NCI-H345 treated with DMSO at 0.1 percent for 48 hours (cell line): ENCODE data around the gene CDKN2B-AS1.

Source experiments
- DNase-seq: peaks from one replicate; lab custom pipeline; 2025; ENCODE audit not compliant: unreplicated experiment; lab: John Stamatoyannopoulos, UW

The CDKN2B-AS1 gene

GRCh38 chr9:22117511-22118384 lies 123.2 kb downstream of the CDKN2B-AS1 start:
- no peak for DNase-seq

GRCh38 chr9:22118810-22119521 lies 124.4 kb downstream of the CDKN2B-AS1 start:
- DNase-seq, result no peak

GRCh38 chr9:22119522-22120158 lies 125.0 kb downstream of the CDKN2B-AS1 start:
- DNase-seq, result no peak

- DNase-seq, result no peak
Observed at GRCh38 chr9:22120159-22120549, 125.6 kb downstream of the CDKN2B-AS1 start.

GRCh38 chr9:22120595-22120994 lies 126.0 kb downstream of the CDKN2B-AS1 start:
- DNase-seq, result no peak

GRCh38 chr9:22124263-22125011 lies 129.8 kb downstream of the CDKN2B-AS1 start:
- no peak for DNase-seq

GRCh38 chr9:22129133-22129532 lies 134.5 kb downstream of the CDKN2B-AS1 start:
- no peak for DNase-seq

- no peak for DNase-seq
Observed at GRCh38 chr9:22129633-22130032, 135.0 kb downstream of the CDKN2B-AS1 start.

GRCh38 chr9:22131817-22132216 lies 137.2 kb downstream of the CDKN2B-AS1 start:
- no peak for DNase-seq

- no peak for DNase-seq
Observed at GRCh38 chr9:22134390-22134789, 139.8 kb downstream of the CDKN2B-AS1 start.

- no peak for DNase-seq
Observed at GRCh38 chr9:22136461-22137096, 142.0 kb downstream of the CDKN2B-AS1 start.

- DNase-seq, result no peak
Observed at GRCh38 chr9:22138956-22139660, 144.5 kb downstream of the CDKN2B-AS1 start.

GRCh38 chr9:22141908-22142307 lies 147.3 kb downstream of the CDKN2B-AS1 start:
- no peak for DNase-seq

GRCh38 chr9:22142671-22143070 lies 148.1 kb downstream of the CDKN2B-AS1 start:
- DNase-seq, result no peak

GRCh38 chr9:22143799-22144625 lies 149.4 kb downstream of the CDKN2B-AS1 start:
- no peak for DNase-seq

- no peak for DNase-seq
Observed at GRCh38 chr9:22146604-22147003, 152.0 kb downstream of the CDKN2B-AS1 start.

GRCh38 chr9:22147813-22148527 lies 153.4 kb downstream of the CDKN2B-AS1 start:
- no peak for DNase-seq

- DNase-seq, result no peak
Observed at GRCh38 chr9:22148528-22148875, 153.9 kb downstream of the CDKN2B-AS1 start.
